Measurements from ENCODE around the gene ERC2. TPM values are rescaled to one million over a fixed set of nuclear protein-coding genes. Genes with fewer than 3 reads are reported as not detected.

ERC2 gene
- total and polyA plus RNA-seq, 12 donors: 0.22 to 4.2 (median 1.7) TPM

GRCh38 chr3:55782807-55783206 is 685.5 kb downstream of the ERC2 start:
- TF ChIP-seq CTCF (IDR thresholded peaks at IDR 0.05): no peak
- Histone ChIP-seq H3K36me3 (no peaks in the 10 kb centered on the region), H3K4me1 (no peaks in the 10 kb centered on the region), H3K4me3 (no peak overlapping the region), H3K9me3 (no peaks in the 10 kb centered on the region), H3K27ac (no peak overlapping the region), H3K27me3 (peaks cover 0 to 25% (median 0%) of the 10 kb centered on the region in 7 donors)
- DNase-seq (no peak), ATAC-seq (no peak)
- WGBS, 2 donors: 62 to 65% methylated on average over 3 of the region's 3 CpGs
- intact Hi-C loops (cut with DNase I): no loop called here

- no peak for TF ChIP-seq CTCF (IDR thresholded peaks at IDR 0.05)
- Histone ChIP-seq H3K27ac (no peak overlapping the region), H3K27me3 (peaks cover 0 to 25% (median 0%) of the 10 kb centered on the region in 7 donors), H3K4me1 (no peaks in the 10 kb centered on the region), H3K9me3 (no peaks in the 10 kb centered on the region), H3K36me3 (no peaks in the 10 kb centered on the region), H3K4me3 (no peak overlapping the region)
- DNase-seq: no peak
- no peak for ATAC-seq
- WGBS, 2 donors: 66 to 69% methylated on average over 4 of the region's 4 CpGs
- intact Hi-C loops (cut with DNase I): no loop called here
Observed at GRCh38 chr3:55782351-55782750, 685.9 kb downstream of the ERC2 start.

GRCh38 chr3:55780913-55781312 is 687.4 kb downstream of the ERC2 start:
- ATAC-seq (no peak), DNase-seq (no peak)
- peaks cover 0 to 29% (median 0%) of the 10 kb centered on the region in 7 donors for H3K27me3 ChIP-seq
- no peaks in the 10 kb centered on the region for H3K9me3 ChIP-seq
- H3K4me3 ChIP-seq: no peak overlapping the region
- intact Hi-C loops (cut with DNase I): no loop called here
- no peaks in the 10 kb centered on the region for H3K36me3 ChIP-seq
- no peak overlapping the region for H3K27ac ChIP-seq
- H3K4me1 ChIP-seq: no peaks in the 10 kb centered on the region
- WGBS, 2 donors: 29 to 38% methylated on average over 4 of the region's 4 CpGs
- TF ChIP-seq CTCF (IDR thresholded peaks at IDR 0.05): no peak

- no peak for ATAC-seq
- no peak overlapping the region for H3K4me3 ChIP-seq
Observed at GRCh38 chr3:55779543-55779942, 688.7 kb downstream of the ERC2 start.

More at GRCh38 chr3:55779543-55779942, 688.7 kb downstream of the ERC2 start:
- H3K27ac ChIP-seq: no peak overlapping the region
- H3K4me1 ChIP-seq: no peaks in the 10 kb centered on the region
- no peak for TF ChIP-seq CTCF (IDR thresholded peaks at IDR 0.05)
- peaks cover 0 to 29% (median 3%) of the 10 kb centered on the region in 7 donors for H3K27me3 ChIP-seq
- no peaks in the 10 kb centered on the region for H3K36me3 ChIP-seq
- no peaks in the 10 kb centered on the region for H3K9me3 ChIP-seq
- DNase-seq: no peak
- intact Hi-C loops (cut with DNase I): no loop called here
- WGBS, 2 donors: 68 to 74% methylated on average over 5 of the region's 5 CpGs

Data from heart right ventricle (tissue), 16 donors.